ENCODE data around the gene CBX1. TPM values are rescaled to one million over a fixed set of nuclear protein-coding genes. Genes with fewer than 3 reads are reported as not detected.

CBX1 gene
- total and polyA plus RNA-seq, 2 of the 13 experiments (the other 11 are each of a cell fraction or from before 2014, with no cell fraction given), result 17.8 to 108 TPM

GRCh38 chr17:48045316-48046001 lies 55.8 kb downstream of the CBX1 start:
- ATAC-seq, result no peak
- no peak for FAIRE-seq
- intact Hi-C loops (cut with micrococcal nuclease; ENCODE audit: unreplicated experiment), result no loop called here

GRCh38 chr17:48044851-48045250 lies 56.4 kb downstream of the CBX1 start:
- no peak overlapping the region for H2AFZ ChIP-seq (ENCODE audit: low read length)
- H3K9me3 ChIP-seq (ENCODE audit: low read length), result no peaks in the 10 kb centered on the region
- no peak overlapping the region for H3K9ac ChIP-seq (ENCODE audit: insufficient read depth, low read depth, low read length)
- H3K79me2 ChIP-seq (ENCODE audit: insufficient read depth, low read length), result peaks cover 12% of the 10 kb centered on the region
- no peak overlapping the region for H3K27ac ChIP-seq (ENCODE audit: extremely low read length, insufficient read depth, low read length)
- intact Hi-C loops (cut with micrococcal nuclease; ENCODE audit: unreplicated experiment), result no loop called here
- CTCF ChIA-PET (ENCODE audit: low intra/inter-chr PET ratio, low total read pairs), result no interaction called here
- FAIRE-seq (no peak), DNase-seq (ENCODE audit: low spot score) (no peak), ATAC-seq (no peak)
- TF ChIP-seq CEBPG (CRISPR knock-in tag; IDR thresholded peaks at IDR 0.05), result 0 out of 2 replicates have a peak, but pooled peaks have one; percentile 10
- TF ChIP-seq CEBPB (IDR thresholded peaks at IDR 0.05; ENCODE audit: borderline replicate concordance, low read depth, low read length), result peak; percentile 31; the same call in 1 of the 2 replicates
- no peak for TF ChIP-seq KDM3A (CRISPR knock-in tag; IDR thresholded peaks at IDR 0.05; ENCODE audit: low read depth)
- TF ChIP-seq THAP9 (CRISPR knock-in tag; IDR thresholded peaks at IDR 0.05; ENCODE audit: borderline replicate concordance), result no peak
- no peak for TF ChIP-seq NKX3-1 (CRISPR knock-in tag; IDR thresholded peaks at IDR 0.05)
- TF ChIP-seq ZNF121 (CRISPR knock-in tag; IDR thresholded peaks at IDR 0.05), result 0 out of 2 replicates have a peak, but pooled peaks have one; percentile 59
- no peak for TF ChIP-seq ZNF580 (CRISPR knock-in tag; IDR thresholded peaks at IDR 0.05; ENCODE audit: borderline replicate concordance, low read depth)
- no peaks in the 10 kb centered on the region for H3K36me3 ChIP-seq (replicated peaks in 1 of 2; ENCODE audit: control insufficient read depth in 1 of 2, insufficient read depth in 2 of 2, low read length in 2 of 2)
- H3K4me3 ChIP-seq (replicated peaks in 1 of 3; ENCODE audit: insufficient read depth in 1 of 3, low read depth in 2 of 3, low read length in 3 of 3), result no peak overlapping the region
- in situ Hi-C loops (cut with HindIII; ENCODE audit: extremely low pct_ligation_motif_present, low pct_unique_long_range_greater_than_20kb), result no loop called here
- no peaks in the 10 kb centered on the region for H4K20me1 ChIP-seq (ENCODE audit: insufficient read depth, low read length)
- 67% methylated on average over 4 of the region's 4 CpGs for WGBS (ENCODE audit: low lambda C conversion rate)
- peaks cover 2 to 7% of the 10 kb centered on the region in 2 experiments; a peak in 3 of 5 replicates for H3K27me3 ChIP-seq (ENCODE audit: control insufficient read depth in 1 of 2, insufficient read depth in 2 of 2, low read length in 2 of 2)
- BruUV-seq (replicated peaks), result no TSS peak
- no peak overlapping the region for H3K4me2 ChIP-seq (ENCODE audit: low read depth, low read length)
- POLR2A ChIA-PET, result interaction anchor here (2.1 kb wide), 1 partner anchor 63 kb away, joined by 4 read pairs; the partner anchor contains the start of gene SNX11
- peaks cover 32% of the 10 kb centered on the region for H3K4me1 ChIP-seq (ENCODE audit: insufficient read depth, low read length)

More at GRCh38 chr17:48045316-48046001, 55.8 kb downstream of the CBX1 start:
- 41% methylated on average over 8 of the region's 8 CpGs for WGBS (ENCODE audit: low lambda C conversion rate)
- Histone ChIP-seq H3K9me3 (ENCODE audit: low read length) (no peaks in the 10 kb centered on the region), H3K4me1 (ENCODE audit: insufficient read depth, low read length) (peaks cover 38% of the 10 kb centered on the region), H3K4me3 (replicated peaks in 1 of 3; ENCODE audit: insufficient read depth in 1 of 3, low read depth in 2 of 3, low read length in 3 of 3) (no peak overlapping the region), H3K27ac (ENCODE audit: extremely low read length, insufficient read depth, low read length) (no peak overlapping the region), H3K36me3 (replicated peaks in 1 of 2; ENCODE audit: control insufficient read depth in 1 of 2, insufficient read depth in 2 of 2, low read length in 2 of 2) (peaks cover 0 to 2% of the 10 kb centered on the region in 2 experiments; a peak in 4 of 5 replicates), H3K79me2 (ENCODE audit: insufficient read depth, low read length) (peaks cover 16% of the 10 kb centered on the region), H3K27me3 (ENCODE audit: control insufficient read depth in 1 of 2, insufficient read depth in 2 of 2, low read length in 2 of 2) (peaks cover 2 to 7% of the 10 kb centered on the region in 2 experiments; a peak in 3 of 5 replicates), H3K9ac (ENCODE audit: insufficient read depth, low read depth, low read length) (no peak overlapping the region), H4K20me1 (ENCODE audit: insufficient read depth, low read length) (peaks cover 1% of the 10 kb centered on the region; the same call in 1 of the 2 replicates), H2AFZ (ENCODE audit: low read length) (no peak overlapping the region), H3K4me2 (ENCODE audit: low read depth, low read length) (no peak overlapping the region)
- POLR2A ChIA-PET, result interaction anchor here (1.4 to 2.1 kb wide), 2 partner anchors 14 to 62 kb away, joined by 4 to 5 read pairs; partner anchors contain the start of gene SNX11
- in situ Hi-C loops (cut with HindIII; ENCODE audit: extremely low pct_ligation_motif_present, low pct_unique_long_range_greater_than_20kb), result no loop called here
- DNase-seq (ENCODE audit: low spot score), result no peak
- BruUV-seq (replicated peaks), result no TSS peak
- TF ChIP-seq ZNF263 (CRISPR knock-in tag; IDR thresholded peaks at IDR 0.05) (peak; percentile 48), ZBTB7B (CRISPR knock-in tag; IDR thresholded peaks at IDR 0.05) (no peak)
- CTCF ChIA-PET (ENCODE audit: low intra/inter-chr PET ratio, low total read pairs), result no interaction called here
